ENCODE measurements around the gene ARHGAP24. TPM values are rescaled to one million over a fixed set of nuclear protein-coding genes. Genes with fewer than 3 reads are reported as not detected.
"Not testable (repeated sequence)": the region's sequence is repeated elsewhere in the genome, so short reads cannot be mapped to it uniquely, and the experiment has no call there.

ARHGAP24 gene
- total and polyA plus RNA-seq, 3 experiments from 2014 or later, result not detected

GRCh38 chr4:85828027-85828890 is 353.3 kb downstream of the ARHGAP24 start:
- peaks cover 0 to 16% (median 2%) of the 10 kb centered on the region in 5 donors for H3K9me3 Mint-ChIP-seq
- POLR2A ChIA-PET, result no interaction called here

DNA sequence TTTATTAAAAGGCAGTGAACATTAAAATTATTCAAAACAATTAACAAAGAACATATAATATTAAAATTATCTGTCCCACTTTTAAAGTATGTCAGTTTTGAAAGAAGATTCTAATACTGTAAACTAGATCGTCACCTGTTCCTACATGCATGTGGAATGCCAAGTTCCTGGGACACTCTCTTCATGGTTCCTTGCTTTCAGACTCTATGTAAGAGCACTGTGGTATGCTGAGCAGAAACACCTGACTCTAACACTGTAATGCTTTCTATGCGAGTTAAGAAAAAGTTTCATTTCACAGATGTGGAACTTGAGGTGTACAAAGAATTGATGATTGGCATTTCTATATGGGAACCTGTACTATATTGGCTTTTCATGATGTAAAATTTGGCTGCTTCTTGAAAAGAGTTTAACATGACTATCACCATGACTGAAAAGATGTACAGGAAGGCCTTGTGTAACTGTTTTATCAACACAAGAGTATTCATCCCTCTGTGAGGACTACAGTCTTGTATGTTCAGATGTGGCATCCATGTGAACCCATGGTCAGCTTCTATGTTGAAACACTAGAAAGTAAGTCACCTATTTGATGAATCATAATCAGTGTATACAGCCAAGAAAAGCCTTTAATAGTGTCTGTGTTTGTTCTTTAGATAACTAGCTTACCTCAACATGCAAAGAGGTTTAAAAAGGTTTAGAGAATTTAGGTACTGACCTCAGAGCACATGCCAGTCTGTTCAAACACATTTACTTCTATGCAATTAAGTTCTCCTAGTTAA is 354.5 kb downstream of the ARHGAP24 start:
- Histone ChIP-seq H3K9me3 (ENCODE audit: low read length) (no peaks in the 10 kb centered on the region), H3K27me3 (ENCODE audit: insufficient read depth, low read length, poor library complexity, severe bottlenecking) (no peaks in the 10 kb centered on the region), H3K27ac (ENCODE audit: low read depth, low read length) (no peak overlapping the region), H3K4me1 (ENCODE audit: insufficient read depth, low read length) (no peaks in the 10 kb centered on the region), H3K36me3 (ENCODE audit: insufficient read depth, low read length) (no peaks in the 10 kb centered on the region), H3K4me3 (ENCODE audit: low read length) (no peak overlapping the region)
- peaks cover 0 to 12% (median 2%) of the 10 kb centered on the region in 5 donors for H3K9me3 Mint-ChIP-seq
- POLR2A ChIA-PET, result no interaction called here
- no peak for DNase-seq
- no peaks in the 10 kb centered on the region for H3K27me3 Mint-ChIP-seq
- CTCF ChIA-PET, result no interaction called here
- H3K4me3 Mint-ChIP-seq, result no peak overlapping the region
- H3K36me3 Mint-ChIP-seq, result no peaks in the 10 kb centered on the region
- H3K4me1 Mint-ChIP-seq, result no peaks in the 10 kb centered on the region
- no peak overlapping the region for H3K27ac Mint-ChIP-seq

More at GRCh38 chr4:85828027-85828890, 353.3 kb downstream of the ARHGAP24 start:
- DNase-seq, result no peak
- no peak overlapping the region for H3K27ac Mint-ChIP-seq
- Histone ChIP-seq H3K4me1 (ENCODE audit: insufficient read depth, low read length) (no peaks in the 10 kb centered on the region), H3K36me3 (ENCODE audit: insufficient read depth, low read length) (no peaks in the 10 kb centered on the region), H3K27me3 (ENCODE audit: insufficient read depth, low read length, poor library complexity, severe bottlenecking) (no peaks in the 10 kb centered on the region), H3K9me3 (ENCODE audit: low read length) (no peaks in the 10 kb centered on the region), H3K4me3 (ENCODE audit: low read length) (no peak overlapping the region), H3K27ac (ENCODE audit: low read depth, low read length) (no peak overlapping the region)
- H3K27me3 Mint-ChIP-seq, result no peaks in the 10 kb centered on the region
- H3K4me3 Mint-ChIP-seq, result no peak overlapping the region
- no peaks in the 10 kb centered on the region for H3K36me3 Mint-ChIP-seq
- no peaks in the 10 kb centered on the region for H3K4me1 Mint-ChIP-seq
- CTCF ChIA-PET, result no interaction called here

- POLR2A ChIA-PET, result no interaction called here
Measured at GRCh38 chr4:85831647-85832046, 356.7 kb downstream of the ARHGAP24 start.

DNA sequence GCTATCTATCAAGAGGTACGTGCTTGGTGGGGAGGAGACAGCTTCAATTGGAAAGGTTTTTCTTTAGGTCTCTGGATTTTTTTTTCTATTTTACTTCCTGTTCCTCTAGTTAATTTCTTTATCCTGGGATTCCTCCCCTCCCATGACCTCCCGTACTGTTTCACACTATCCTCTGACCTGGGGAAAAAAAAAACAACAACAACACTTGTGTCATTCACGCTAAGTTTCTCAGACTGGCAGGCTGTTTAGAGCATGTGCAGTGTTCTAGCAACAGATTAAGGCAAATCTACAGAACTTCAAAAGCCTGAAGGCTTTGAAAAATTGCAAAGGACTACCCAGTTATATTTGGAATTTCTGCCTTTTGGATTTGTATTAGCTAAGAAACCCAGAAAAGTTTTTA is 358.4 kb downstream of the ARHGAP24 start:
- no peaks in the 10 kb centered on the region for H3K36me3 Mint-ChIP-seq
- Histone ChIP-seq H3K9me3 (ENCODE audit: low read length) (no peaks in the 10 kb centered on the region), H3K27ac (ENCODE audit: low read depth, low read length) (no peak overlapping the region), H3K36me3 (ENCODE audit: insufficient read depth, low read length) (no peaks in the 10 kb centered on the region), H3K4me1 (ENCODE audit: insufficient read depth, low read length) (no peaks in the 10 kb centered on the region), H3K27me3 (ENCODE audit: insufficient read depth, low read length, poor library complexity, severe bottlenecking) (no peaks in the 10 kb centered on the region), H3K4me3 (ENCODE audit: low read length) (no peak overlapping the region)
- H3K27ac Mint-ChIP-seq, result no peak overlapping the region
- CTCF ChIA-PET, result no interaction called here
- no peaks in the 10 kb centered on the region for H3K27me3 Mint-ChIP-seq
- POLR2A ChIA-PET, result no interaction called here
- no peaks in the 10 kb centered on the region for H3K4me1 Mint-ChIP-seq
- H3K9me3 Mint-ChIP-seq, result peaks cover 0 to 14% (median 5%) of the 10 kb centered on the region in 5 donors
- no peak overlapping the region for H3K4me3 Mint-ChIP-seq
- DNase-seq, result no peak

More at GRCh38 chr4:85831647-85832046, 356.7 kb downstream of the ARHGAP24 start:
- Mint-ChIP-seq H3K27me3 (no peaks in the 10 kb centered on the region), H3K36me3 (no peaks in the 10 kb centered on the region), H3K4me3 (no peak overlapping the region), H3K27ac (no peak overlapping the region), H3K9me3 (peaks cover 0 to 10% (median 2%) of the 10 kb centered on the region in 5 donors), H3K4me1 (no peaks in the 10 kb centered on the region)
- Histone ChIP-seq H3K27me3 (ENCODE audit: insufficient read depth, low read length, poor library complexity, severe bottlenecking) (no peaks in the 10 kb centered on the region), H3K27ac (ENCODE audit: low read depth, low read length) (no peak overlapping the region), H3K4me3 (ENCODE audit: low read length) (no peak overlapping the region), H3K4me1 (ENCODE audit: insufficient read depth, low read length) (no peaks in the 10 kb centered on the region), H3K9me3 (ENCODE audit: low read length) (no peaks in the 10 kb centered on the region), H3K36me3 (ENCODE audit: insufficient read depth, low read length) (no peaks in the 10 kb centered on the region)
- CTCF ChIA-PET, result no interaction called here
- no peak for DNase-seq

DNA sequence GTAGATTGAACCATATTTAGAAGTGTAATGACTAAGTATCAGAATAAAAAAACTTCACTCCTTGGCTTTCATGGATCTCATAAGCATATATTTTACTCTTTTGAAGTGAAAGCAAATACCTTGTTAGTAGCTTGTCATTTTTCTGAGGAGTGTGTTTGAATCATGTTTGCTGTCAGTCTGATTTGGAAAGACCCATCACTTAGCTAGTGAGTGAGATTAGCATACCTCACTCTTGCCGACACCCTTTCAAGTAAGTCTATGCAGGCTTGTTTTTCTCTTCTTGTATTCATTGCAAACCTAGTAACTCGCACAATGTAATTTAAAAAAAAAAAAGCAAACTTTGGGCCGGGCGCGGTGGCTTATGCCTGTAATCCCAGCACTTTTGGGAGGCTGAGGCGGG is 360.0 kb downstream of the ARHGAP24 start:
- no peaks in the 10 kb centered on the region for H3K4me1 Mint-ChIP-seq
- no peak overlapping the region for H3K4me3 Mint-ChIP-seq
- no peaks in the 10 kb centered on the region for H3K9me3 ChIP-seq (ENCODE audit: low read length)
- no peaks in the 10 kb centered on the region for H3K4me1 ChIP-seq (ENCODE audit: insufficient read depth, low read length)
- no peak overlapping the region for H3K4me3 ChIP-seq (ENCODE audit: low read length)
- POLR2A ChIA-PET, result no interaction called here
- DNase-seq, result no peak
- peaks cover 2 to 12% (median 5%) of the 10 kb centered on the region in 5 donors for H3K9me3 Mint-ChIP-seq
- no peaks in the 10 kb centered on the region for H3K36me3 Mint-ChIP-seq
- H3K27ac Mint-ChIP-seq, result no peak overlapping the region
- no peaks in the 10 kb centered on the region for H3K27me3 Mint-ChIP-seq
- no peak overlapping the region for H3K27ac ChIP-seq (ENCODE audit: low read depth, low read length)
- no peaks in the 10 kb centered on the region for H3K27me3 ChIP-seq (ENCODE audit: insufficient read depth, low read length, poor library complexity, severe bottlenecking)
- CTCF ChIA-PET, result no interaction called here
- H3K36me3 ChIP-seq (ENCODE audit: insufficient read depth, low read length), result no peaks in the 10 kb centered on the region

GRCh38 chr4:85836588-85837438 is 361.9 kb downstream of the ARHGAP24 start:
- Mint-ChIP-seq H3K9me3 (peaks cover 2 to 12% (median 5%) of the 10 kb centered on the region in 5 donors), H3K4me3 (no peak overlapping the region), H3K27me3 (no peaks in the 10 kb centered on the region), H3K36me3 (no peaks in the 10 kb centered on the region), H3K4me1 (no peaks in the 10 kb centered on the region), H3K27ac (no peak overlapping the region)
- Histone ChIP-seq H3K27ac (ENCODE audit: low read depth, low read length) (no peak overlapping the region), H3K36me3 (ENCODE audit: insufficient read depth, low read length) (no peaks in the 10 kb centered on the region), H3K9me3 (ENCODE audit: low read length) (no peaks in the 10 kb centered on the region), H3K4me3 (ENCODE audit: low read length) (no peak overlapping the region), H3K27me3 (ENCODE audit: insufficient read depth, low read length, poor library complexity, severe bottlenecking) (no peaks in the 10 kb centered on the region), H3K4me1 (ENCODE audit: insufficient read depth, low read length) (no peaks in the 10 kb centered on the region)
- ChIA-PET POLR2A (no interaction called here), CTCF (no interaction called here)
- DNase-seq, result no peak

GRCh38 chr4:85837439-85837733 is 362.4 kb downstream of the ARHGAP24 start:
- H3K4me3 ChIP-seq (ENCODE audit: low read length), result no peak overlapping the region
- Mint-ChIP-seq H3K9me3 (peaks cover under 1 to 12% (median 3%) of the 10 kb centered on the region in 5 donors), H3K27me3 (no peaks in the 10 kb centered on the region), H3K36me3 (no peaks in the 10 kb centered on the region), H3K27ac (no peak overlapping the region), H3K4me3 (no peak overlapping the region), H3K4me1 (no peaks in the 10 kb centered on the region)
- H3K4me1 ChIP-seq (ENCODE audit: insufficient read depth, low read length), result no peaks in the 10 kb centered on the region
- H3K36me3 ChIP-seq (ENCODE audit: insufficient read depth, low read length), result no peaks in the 10 kb centered on the region
- H3K27me3 ChIP-seq (ENCODE audit: insufficient read depth, low read length, poor library complexity, severe bottlenecking), result no peaks in the 10 kb centered on the region
- no peak overlapping the region for H3K27ac ChIP-seq (ENCODE audit: low read depth, low read length)
- no peaks in the 10 kb centered on the region for H3K9me3 ChIP-seq (ENCODE audit: low read length)
- no peak for DNase-seq
- ChIA-PET POLR2A (no interaction called here), CTCF (no interaction called here)

DNA sequence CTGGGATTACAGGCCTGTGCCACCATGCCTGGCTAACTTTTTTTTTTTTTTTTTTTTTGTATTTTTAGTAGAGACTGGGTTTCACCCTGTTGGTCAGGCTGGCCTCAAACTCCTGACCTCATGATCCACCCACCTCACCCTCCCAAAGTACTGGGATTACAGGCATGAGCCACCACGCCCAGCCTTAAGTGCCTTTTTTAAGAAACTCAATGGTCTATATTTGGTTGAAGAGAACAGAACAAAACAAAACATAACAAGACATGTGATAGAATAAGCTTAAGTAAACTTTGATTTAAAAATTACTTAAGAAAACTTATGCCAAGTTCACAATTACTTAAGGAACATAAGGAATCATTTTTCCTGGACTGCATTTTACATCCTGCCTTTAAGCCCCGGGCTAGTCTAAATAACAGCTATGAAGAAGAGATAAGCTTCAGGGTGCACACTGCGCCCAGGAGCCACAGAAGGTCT is 365.1 kb downstream of the ARHGAP24 start:
- DNase-seq; H3K9me3 Mint-ChIP-seq; H3K27me3 ChIP-seq (ENCODE audit: insufficient read depth, low read length, poor library complexity, severe bottlenecking); H3K36me3 ChIP-seq (ENCODE audit: insufficient read depth, low read length); H3K4me1 ChIP-seq (ENCODE audit: insufficient read depth, low read length); H3K4me1 Mint-ChIP-seq; H3K4me3 ChIP-seq (ENCODE audit: low read length); H3K4me3 Mint-ChIP-seq; H3K9me3 ChIP-seq (ENCODE audit: low read length); H3K27ac ChIP-seq (ENCODE audit: low read depth, low read length); H3K36me3 Mint-ChIP-seq; CTCF ChIA-PET; H3K27ac Mint-ChIP-seq; POLR2A ChIA-PET; H3K27me3 Mint-ChIP-seq: not testable (repeated sequence)
